HEK293T (cell line): ENCODE data around the gene MDH2.
A peak's percentile ranks its signal among the peaks of the same experiment; 100 is the strongest.

Source experiments
- CTCF ChIA-PET: fragments of 350-600 bp; formaldehyde crosslinking; extraction: SDS; loops from one replicate; lab custom pipeline; 2021; ENCODE audit warnings: antibody characterized with exemption, inconsistent platforms; lab: Yijun Ruan, JAX
- POLR2A ChIA-PET: fragments of 350-600 bp; formaldehyde crosslinking; extraction: SDS; loops from one replicate; lab custom pipeline; 2020; ENCODE audit warnings: antibody characterized with exemption, inconsistent platforms; lab: Yijun Ruan, JAX
- DNase-seq: peaks from one replicate; pipeline ENCODE4 v3.0.0; 2012; ENCODE audit warnings: mixed read lengths; ENCODE audit errors: extremely low spot score
- ARNT ChIP-seq: fragments of 450-650 bp; IDR thresholded peaks from 2 replicates; pipeline ENCODE4 v1.6.1; 2017; ENCODE audit warnings: mild to moderate bottlenecking
- BHLHE40 ChIP-seq: fragments of 450-650 bp; IDR thresholded peaks from 2 replicates; pipeline ENCODE4 v1.6.1; 2016; ENCODE audit warnings: mild to moderate bottlenecking, moderate library complexity, borderline replicate concordance
- CTBP1 ChIP-seq: fragments of 450-650 bp; IDR thresholded peaks from 2 replicates; pipeline ENCODE4 v1.6.1; 2016; ENCODE audit warnings: borderline replicate concordance
- ELF4 ChIP-seq: fragments of 450-650 bp; IDR thresholded peaks from 2 replicates; pipeline ENCODE4 v1.6.1; 2017; ENCODE audit warnings: antibody characterized with exemption
- FOXA1 ChIP-seq: fragments of 450-650 bp; IDR thresholded peaks from 2 replicates; pipeline ENCODE4 v1.6.1; 2016; ENCODE audit warnings: mild to moderate bottlenecking
- FOXK2 ChIP-seq: fragments of 450-650 bp; IDR thresholded peaks from 2 replicates; pipeline ENCODE4 v1.6.1; 2016; ENCODE audit warnings: mild to moderate bottlenecking
- FOXM1 ChIP-seq: fragments of 450-650 bp; IDR thresholded peaks from 2 replicates; pipeline ENCODE4 v1.6.1; 2017; ENCODE audit warnings: mild to moderate bottlenecking, borderline replicate concordance
- HDGF ChIP-seq: fragments of 450-650 bp; IDR thresholded peaks from 2 replicates; pipeline ENCODE4 v1.6.1; 2017; ENCODE audit warnings: antibody characterized with exemption, borderline replicate concordance
- L3MBTL2 ChIP-seq: fragments of 450-650 bp; conservative IDR thresholded peaks from 2 replicates; pipeline ENCODE4 v1.6.1; 2016; ENCODE audit warnings: mild to moderate bottlenecking
- LEF1 ChIP-seq: fragments of 450-650 bp; IDR thresholded peaks from 2 replicates; pipeline ENCODE4 v1.6.1; 2017; ENCODE audit warnings: mild to moderate bottlenecking, borderline replicate concordance
- NFRKB ChIP-seq: fragments of 450-650 bp; IDR thresholded peaks from 2 replicates; pipeline ENCODE4 v1.6.1; 2016; ENCODE audit warnings: mild to moderate bottlenecking, moderate library complexity
- PKNOX1 ChIP-seq: fragments of 450-650 bp; IDR thresholded peaks from 2 replicates; pipeline ENCODE4 v1.6.1; 2016
- SP1 ChIP-seq: fragments of 450-650 bp; IDR thresholded peaks from 2 replicates; pipeline ENCODE4 v1.6.1; 2017
- SUZ12 ChIP-seq: fragments of 450-650 bp; IDR thresholded peaks from 2 replicates; pipeline ENCODE4 v1.6.1; 2016; ENCODE audit warnings: mild to moderate bottlenecking
- TARDBP ChIP-seq: fragments of 450-650 bp; IDR thresholded peaks from 2 replicates; pipeline ENCODE4 v1.6.1; 2016
- ZNF384 ChIP-seq: fragments of 450-650 bp; IDR thresholded peaks from 2 replicates; pipeline ENCODE4 v1.6.1; 2016

MDH2 gene

GRCh38 chr7:76069238-76069638 is 21.3 kb downstream of the MDH2 start:
- ChIA-PET CTCF (interaction anchor here (0.5 kb wide), 1 partner anchor 71 kb away, joined by 3 read pairs; no protein-coding TSS in a partner anchor), POLR2A (interaction anchor here (1.1 kb wide), 1 partner anchor 21 kb away, joined by 6 read pairs; the partner anchor contains the start of genes MDH2 and STYXL1)
- peak; percentile 20 for DNase-seq
- TF ChIP-seq CTBP1 (no peak), NFRKB (no peak), BHLHE40 (no peak), FOXA1 (no peak), L3MBTL2 (no peak), ZNF384 (no peak), HDGF (no peak), TARDBP (no peak), FOXM1 (no peak), SUZ12 (no peak), SP1 (no peak), FOXK2 (no peak), PKNOX1 (no peak), ELF4 (no peak), LEF1 (no peak), ARNT (no peak)

GRCh38 chr7:76071316-76072242 is 23.7 kb downstream of the MDH2 start:
- ChIA-PET CTCF (interaction anchor here (0.6 kb wide), 1 partner anchor 11 kb away, joined by 3 read pairs; no protein-coding TSS in a partner anchor), POLR2A (interaction anchor here (0.9 to 2.1 kb wide), 2 partner anchors 23 to 24 kb away, joined by 3 to 4 read pairs; partner anchors contain the start of genes MDH2 and STYXL1)
- TF ChIP-seq FOXM1 (no peak), L3MBTL2 (no peak), NFRKB (no peak), HDGF (no peak), ARNT (no peak), TARDBP (no peak), CTBP1 (no peak), ELF4 (no peak), ZNF384 (no peak), FOXK2 (no peak), SUZ12 (no peak), LEF1 (no peak), PKNOX1 (no peak), BHLHE40 (no peak)
- DNase-seq: peak; percentile 12

GRCh38 chr7:76072243-76073148 is 24.6 kb downstream of the MDH2 start:
- DNase-seq: no peak
- CTCF ChIA-PET: no interaction called here
- POLR2A ChIA-PET: interaction anchor here (0.9 to 2.1 kb wide), 2 partner anchors 24 to 25 kb away, joined by 3 to 4 read pairs; partner anchors contain the start of genes MDH2 and STYXL1
- TF ChIP-seq FOXM1 (no peak), HDGF (no peak), SUZ12 (no peak), TARDBP (no peak), ARNT (no peak), ZNF384 (no peak), SP1 (no peak)

GRCh38 chr7:76073335-76073990 is 25.6 kb downstream of the MDH2 start:
- TF ChIP-seq SP1: no peak
- TF ChIP-seq FOXA1: no peak
- no peak for TF ChIP-seq ZNF384
- TF ChIP-seq FOXM1: no peak
- no peak for TF ChIP-seq LEF1
- no peak for TF ChIP-seq BHLHE40
- TF ChIP-seq ARNT: no peak
- TF ChIP-seq SUZ12: no peak
- TF ChIP-seq ELF4: no peak
- TF ChIP-seq HDGF: no peak
- no peak for TF ChIP-seq FOXK2
- no peak for TF ChIP-seq PKNOX1
- no peak for TF ChIP-seq CTBP1
- no peak for TF ChIP-seq NFRKB
- no peak for TF ChIP-seq TARDBP
- no peak for TF ChIP-seq L3MBTL2
- CTCF ChIA-PET: no interaction called here
- POLR2A ChIA-PET: interaction anchor here (2.1 kb wide), 1 partner anchor 26 kb away, joined by 4 read pairs; the partner anchor contains the start of genes MDH2 and STYXL1
- peak; percentile 10 for DNase-seq
